IPS-15b (cell line): ENCODE results near the gene NT5E.

Experiments
- H3K27me3 ChIP-seq: one replicate; pipeline ENCODE4 v1.6.1; 2013; ENCODE audit warnings: low read length; ENCODE audit not compliant: control insufficient read depth, insufficient read depth
- H3K36me3 ChIP-seq: one replicate; pipeline ENCODE4 v1.6.1; 2013; ENCODE audit warnings: low read length; ENCODE audit not compliant: control insufficient read depth, insufficient read depth
- H3K4me1 ChIP-seq: one replicate; pipeline ENCODE4 v1.6.1; 2013; ENCODE audit warnings: mild to moderate bottlenecking, low read length; ENCODE audit not compliant: control insufficient read depth, insufficient read depth
- H3K4me3 ChIP-seq: one replicate; pipeline ENCODE4 v1.5.1; 2013; ENCODE audit warnings: low read depth, low read length
- H3K9ac ChIP-seq: one replicate; pipeline ENCODE4 v1.6.1; 2013; ENCODE audit warnings: low read depth, mild to moderate bottlenecking, low read length
- H3K9me3 ChIP-seq: one replicate; pipeline ENCODE4 v1.6.1; 2013; ENCODE audit warnings: mild to moderate bottlenecking, low read length; ENCODE audit not compliant: control insufficient read depth, insufficient read depth

Gene NT5E

GRCh38 chr6:85425997-85426396, 23.9 kb upstream of the NT5E start:
- Histone ChIP-seq H3K9ac (no peak overlapping the region), H3K4me3 (no peak overlapping the region), H3K27me3 (no peaks in the 10 kb centered on the region), H3K9me3 (no peaks in the 10 kb centered on the region), H3K4me1 (no peaks in the 10 kb centered on the region), H3K36me3 (no peaks in the 10 kb centered on the region)

GRCh38 chr6:85428486-85428885, 21.4 kb upstream of the NT5E start:
- no peaks in the 10 kb centered on the region for H3K9me3 ChIP-seq
- H3K27me3 ChIP-seq = no peaks in the 10 kb centered on the region
- no peak overlapping the region for H3K9ac ChIP-seq
- no peaks in the 10 kb centered on the region for H3K36me3 ChIP-seq
- H3K4me1 ChIP-seq = no peaks in the 10 kb centered on the region
- no peak overlapping the region for H3K4me3 ChIP-seq

GRCh38 chr6:85429346-85429745, 20.5 kb upstream of the NT5E start:
- Histone ChIP-seq H3K9ac (no peak overlapping the region), H3K4me3 (no peak overlapping the region), H3K36me3 (no peaks in the 10 kb centered on the region), H3K4me1 (no peaks in the 10 kb centered on the region), H3K27me3 (no peaks in the 10 kb centered on the region), H3K9me3 (no peaks in the 10 kb centered on the region)

- Histone ChIP-seq H3K36me3 (no peaks in the 10 kb centered on the region), H3K9me3 (no peaks in the 10 kb centered on the region), H3K4me1 (no peaks in the 10 kb centered on the region), H3K27me3 (no peaks in the 10 kb centered on the region), H3K4me3 (no peak overlapping the region), H3K9ac (no peak overlapping the region)
These were observed 18.6 kb upstream of the NT5E start for GRCh38 chr6:85431271-85431670.

- Histone ChIP-seq H3K27me3 (no peaks in the 10 kb centered on the region), H3K9ac (no peak overlapping the region), H3K4me1 (no peaks in the 10 kb centered on the region), H3K4me3 (no peak overlapping the region), H3K9me3 (no peaks in the 10 kb centered on the region), H3K36me3 (no peaks in the 10 kb centered on the region)
These were observed 17.3 kb upstream of the NT5E start for GRCh38 chr6:85432554-85432953.

GRCh38 chr6:85435851-85436250, 14.0 kb upstream of the NT5E start:
- no peaks in the 10 kb centered on the region for H3K36me3 ChIP-seq
- H3K27me3 ChIP-seq = no peaks in the 10 kb centered on the region
- no peaks in the 10 kb centered on the region for H3K9me3 ChIP-seq
- H3K4me1 ChIP-seq = no peaks in the 10 kb centered on the region
- H3K9ac ChIP-seq = no peak overlapping the region
- no peak overlapping the region for H3K4me3 ChIP-seq

- no peaks in the 10 kb centered on the region for H3K4me1 ChIP-seq
- H3K4me3 ChIP-seq = no peak overlapping the region
- no peaks in the 10 kb centered on the region for H3K27me3 ChIP-seq
- H3K36me3 ChIP-seq = no peaks in the 10 kb centered on the region
- H3K9ac ChIP-seq = no peak overlapping the region
- H3K9me3 ChIP-seq = no peaks in the 10 kb centered on the region
These were observed 13.5 kb upstream of the NT5E start for GRCh38 chr6:85436411-85436810.

GRCh38 chr6:85436939-85437495, 12.9 kb upstream of the NT5E start:
- Histone ChIP-seq H3K4me3 (no peak overlapping the region), H3K9me3 (no peaks in the 10 kb centered on the region), H3K27me3 (no peaks in the 10 kb centered on the region), H3K4me1 (no peaks in the 10 kb centered on the region), H3K36me3 (no peaks in the 10 kb centered on the region), H3K9ac (no peak overlapping the region)

GRCh38 chr6:85443349-85444117, 6.3 kb upstream of the NT5E start:
- H3K4me3 ChIP-seq = no peak overlapping the region
- H3K27me3 ChIP-seq = peaks cover 16% of the 10 kb centered on the region
- H3K4me1 ChIP-seq = no peaks in the 10 kb centered on the region
- no peaks in the 10 kb centered on the region for H3K9me3 ChIP-seq
- no peaks in the 10 kb centered on the region for H3K36me3 ChIP-seq
- no peak overlapping the region for H3K9ac ChIP-seq

- Histone ChIP-seq H3K27me3 (peaks cover 66% of the 10 kb centered on the region), H3K9me3 (no peaks in the 10 kb centered on the region), H3K4me1 (no peaks in the 10 kb centered on the region), H3K4me3 (peak overlapping the region; percentile 80), H3K9ac (no peak overlapping the region), H3K36me3 (no peaks in the 10 kb centered on the region)
These were observed 480 bp upstream of the NT5E start for GRCh38 chr6:85449388-85449817.

GRCh38 chr6:85451565-85452306, 1.9 kb downstream of the NT5E start:
- no peak overlapping the region for H3K9ac ChIP-seq
- no peak overlapping the region for H3K4me3 ChIP-seq
- no peaks in the 10 kb centered on the region for H3K36me3 ChIP-seq
- H3K9me3 ChIP-seq = no peaks in the 10 kb centered on the region
- no peaks in the 10 kb centered on the region for H3K4me1 ChIP-seq
- peaks cover 66% of the 10 kb centered on the region for H3K27me3 ChIP-seq

GRCh38 chr6:85452441-85452881, 2.6 kb downstream of the NT5E start:
- Histone ChIP-seq H3K36me3 (no peaks in the 10 kb centered on the region), H3K9me3 (no peaks in the 10 kb centered on the region), H3K4me3 (no peak overlapping the region), H3K9ac (no peak overlapping the region), H3K27me3 (peaks cover 62% of the 10 kb centered on the region), H3K4me1 (no peaks in the 10 kb centered on the region)
